Thoracic aorta (tissue), 2 donors: ENCODE data around the gene HHLA2. TPM values are rescaled to one million over a fixed set of nuclear protein-coding genes. Genes with fewer than 3 reads are reported as not detected.

ENCODE experiments used
- ATAC-seq: fragments of 150-250 bp; one replicate; pipeline ENCODE4 v1.8.0; 2017; ENCODE audit warnings: low read depth; ENCODE audit not compliant: insufficient number of reproducible peaks, low FRiP score
- DNase-seq: peaks from one replicate; pipeline ENCODE4 v3.0.0-alpha.2; 2020; ENCODE audit warnings: low spot score
- H3K27ac ChIP-seq, 2 donors: fragments of 200-600 bp; sonication (generic); 1 replicate in 1 of 2; 2 replicates in 1 of 2; pipeline ENCODE4 v1.5.1; 2016; ENCODE audit warnings: mild to moderate bottlenecking in 2 of 2, moderate library complexity in 2 of 2
- H3K27me3 ChIP-seq: fragments of 200-600 bp; sonication (generic); replicated peaks from 2 replicates; pipeline ENCODE4 v1.6.0; 2016; ENCODE audit warnings: mild to moderate bottlenecking; ENCODE audit not compliant: insufficient read depth
- H3K36me3 ChIP-seq: fragments of 200-600 bp; sonication (generic); one replicate; pipeline ENCODE4 v1.5.1; 2016
- H3K4me1 ChIP-seq, 2 donors: fragments of 200-600 bp; sonication (generic); 1 replicate in 1 of 2; 2 replicates in 1 of 2; pipeline versions ENCODE4 v1.5.1 to v1.6.0; 2016; ENCODE audit warnings: low read depth in 2 of 2, mild to moderate bottlenecking in 1 of 2; ENCODE audit not compliant: control insufficient read depth in 1 of 2
- H3K4me3 ChIP-seq: fragments of 200-600 bp; sonication (generic); 2 replicates; pipeline ENCODE4 v1.5.1; 2016; ENCODE audit warnings: mild to moderate bottlenecking
- H3K9me3 ChIP-seq: fragments of 200-600 bp; sonication (generic); 2 replicates; pipeline ENCODE4 v1.5.1; 2016
- CTCF ChIP-seq: fragments of 200-600 bp; sonication (generic); IDR thresholded peaks from one replicate; pipeline ENCODE4 v1.5.1; 2019; ENCODE audit warnings: antibody characterized with exemption
- total RNA-seq, 2 donors: library from RNA; depleted of rRNA; stranded (reverse); fragments of >200 nt; gene quantifications; one replicate each; pipeline versions ENCODE4 v1.1.0 to v1.2.3, GENCODE V29; 2016

HHLA2 gene
- total RNA-seq, 2 donors from 2014 or later = not detected

- Histone ChIP-seq H3K36me3 (no peaks in the 10 kb centered on the region), H3K27ac (no peak overlapping the region), H3K4me1 (peaks cover 0 to 4% of the 10 kb centered on the region in 2 donors), H3K9me3 (no peaks in the 10 kb centered on the region), H3K27me3 (no peaks in the 10 kb centered on the region), H3K4me3 (no peak overlapping the region)
- TF ChIP-seq CTCF = no peak
- ATAC-seq (no peak), DNase-seq (no peak)
Observed at GRCh38 chr3:108301695-108302404, 5.5 kb downstream of the HHLA2 start.

GRCh38 chr3:108302570-108302969 is 6.2 kb downstream of the HHLA2 start:
- peaks cover 0 to 4% of the 10 kb centered on the region in 2 donors for H3K4me1 ChIP-seq
- no peaks in the 10 kb centered on the region for H3K9me3 ChIP-seq
- ATAC-seq = no peak
- no peaks in the 10 kb centered on the region for H3K27me3 ChIP-seq
- H3K36me3 ChIP-seq = no peaks in the 10 kb centered on the region
- no peak overlapping the region for H3K27ac ChIP-seq
- TF ChIP-seq CTCF = no peak
- DNase-seq = no peak
- no peak overlapping the region for H3K4me3 ChIP-seq

- H3K27me3 ChIP-seq = no peaks in the 10 kb centered on the region
- H3K9me3 ChIP-seq = no peaks in the 10 kb centered on the region
- no peaks in the 10 kb centered on the region for H3K4me1 ChIP-seq
- ATAC-seq (no peak), DNase-seq (no peak)
- no peak overlapping the region for H3K4me3 ChIP-seq
- H3K36me3 ChIP-seq = no peaks in the 10 kb centered on the region
- H3K27ac ChIP-seq = no peak overlapping the region
- TF ChIP-seq CTCF = no peak
Observed at GRCh38 chr3:108305484-108306172, 9.3 kb downstream of the HHLA2 start.

GRCh38 chr3:108311797-108312196 is 15.4 kb downstream of the HHLA2 start:
- no peak for ATAC-seq
- H3K27ac ChIP-seq = no peak overlapping the region

More at GRCh38 chr3:108311797-108312196, 15.4 kb downstream of the HHLA2 start:
- no peak for DNase-seq
- Histone ChIP-seq H3K27me3 (no peaks in the 10 kb centered on the region), H3K9me3 (no peaks in the 10 kb centered on the region), H3K4me1 (no peaks in the 10 kb centered on the region), H3K36me3 (no peaks in the 10 kb centered on the region), H3K4me3 (no peak overlapping the region)
- no peak for TF ChIP-seq CTCF
